Type B pancreatic cell (in vitro differentiated cells): ENCODE results near the gene PHPT1. TPM values are rescaled to one million over a fixed set of nuclear protein-coding genes. Genes with fewer than 3 reads are reported as not detected.
"Not testable (repeated sequence)": the region's sequence is repeated elsewhere in the genome, so short reads cannot be mapped to it uniquely, and the experiment has no call there.

ENCODE experiments used
- DNase-seq: peaks from one replicate; pipeline ENCODE4 v3.0.0; 2021; ENCODE audit warnings: mixed read lengths; ENCODE audit not compliant: unreplicated experiment; ENCODE audit errors: extremely low spot score
- H3K27ac Mint-ChIP-seq: 2 replicates; pipeline ENCODE4 v1.8.0; 2021; ENCODE audit warnings: mild to moderate bottlenecking, mixed read lengths
- H3K27me3 Mint-ChIP-seq: 2 replicates; pipeline ENCODE4 v1.8.0; 2021; ENCODE audit warnings: mixed read lengths
- H3K36me3 Mint-ChIP-seq: 2 replicates; pipeline ENCODE4 v1.8.0; 2021; ENCODE audit warnings: mixed read lengths
- H3K4me1 Mint-ChIP-seq: one replicate; pipeline ENCODE4 v1.8.0; 2021; ENCODE audit warnings: mixed read lengths; ENCODE audit not compliant: unreplicated experiment
- H3K4me3 Mint-ChIP-seq: 2 replicates; pipeline ENCODE4 v1.8.0; 2021; ENCODE audit warnings: mild to moderate bottlenecking, mixed read lengths
- H3K9me3 Mint-ChIP-seq: 2 replicates; pipeline ENCODE4 v1.8.0; 2021; ENCODE audit warnings: mixed read lengths
- total RNA-seq: library from RNA; stranded (reverse); gene quantifications from 2 replicates; pipeline ENCODE4 v1.2.1, GENCODE V29; 2021; ENCODE audit warnings: low replicate concordance
- TF ChIP-seq, protein P1 (sequence below): fragments of 200-600 bp; sonication (generic); conservative IDR thresholded peaks from 2 replicates; pipeline ENCODE4 v1.5.0; 2021; ENCODE audit warnings: antibody characterized with exemption, mild to moderate bottlenecking

PHPT1 gene
- total RNA-seq, 1 donor from 2014 or later = 176 TPM

DNA sequence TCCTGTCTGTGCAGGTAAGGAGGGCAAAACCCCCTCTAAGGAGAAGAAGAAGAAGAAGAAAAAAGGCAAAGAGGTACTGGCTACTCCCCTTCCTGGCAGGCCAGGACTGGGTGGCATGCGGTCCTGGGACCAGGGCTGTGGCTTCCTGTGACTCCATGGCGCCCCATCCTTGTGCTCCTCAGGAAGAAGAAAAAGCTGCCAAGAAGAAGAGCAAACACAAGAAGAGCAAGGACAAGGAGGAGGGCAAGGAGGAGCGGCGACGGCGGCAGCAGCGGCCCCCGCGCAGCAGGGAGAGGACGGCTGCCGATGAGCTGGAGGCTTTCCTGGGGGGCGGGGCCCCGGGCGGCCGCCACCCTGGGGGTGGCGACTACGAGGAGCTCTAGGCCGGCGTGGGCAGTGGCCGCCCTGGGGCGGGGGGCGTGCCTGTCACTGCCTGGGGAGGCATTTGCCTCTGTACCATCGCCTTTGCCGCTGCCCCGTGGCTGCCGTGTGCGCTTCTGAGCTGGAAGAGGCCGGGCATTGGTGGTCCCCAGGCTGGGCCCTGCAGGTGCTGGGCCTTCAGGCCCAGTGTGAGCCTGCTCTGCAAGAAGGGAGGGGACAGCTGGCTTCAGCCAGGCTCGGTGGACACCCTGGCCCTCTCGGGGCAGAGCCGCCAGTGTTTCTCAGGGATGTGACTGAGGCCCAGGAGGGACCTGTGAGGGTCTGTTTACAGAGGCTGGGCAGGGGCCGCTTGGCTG, 8.9 kb upstream of the PHPT1 start:
- H3K36me3 Mint-ChIP-seq = no peaks in the 10 kb centered on the region
- no peaks in the 10 kb centered on the region for H3K9me3 Mint-ChIP-seq
- no peaks in the 10 kb centered on the region for H3K27me3 Mint-ChIP-seq
- peaks cover 6% of the 10 kb centered on the region for H3K4me1 Mint-ChIP-seq
- peak overlapping the region; percentile 48 for H3K4me3 Mint-ChIP-seq
- TF ChIP-seq, protein P1, sequence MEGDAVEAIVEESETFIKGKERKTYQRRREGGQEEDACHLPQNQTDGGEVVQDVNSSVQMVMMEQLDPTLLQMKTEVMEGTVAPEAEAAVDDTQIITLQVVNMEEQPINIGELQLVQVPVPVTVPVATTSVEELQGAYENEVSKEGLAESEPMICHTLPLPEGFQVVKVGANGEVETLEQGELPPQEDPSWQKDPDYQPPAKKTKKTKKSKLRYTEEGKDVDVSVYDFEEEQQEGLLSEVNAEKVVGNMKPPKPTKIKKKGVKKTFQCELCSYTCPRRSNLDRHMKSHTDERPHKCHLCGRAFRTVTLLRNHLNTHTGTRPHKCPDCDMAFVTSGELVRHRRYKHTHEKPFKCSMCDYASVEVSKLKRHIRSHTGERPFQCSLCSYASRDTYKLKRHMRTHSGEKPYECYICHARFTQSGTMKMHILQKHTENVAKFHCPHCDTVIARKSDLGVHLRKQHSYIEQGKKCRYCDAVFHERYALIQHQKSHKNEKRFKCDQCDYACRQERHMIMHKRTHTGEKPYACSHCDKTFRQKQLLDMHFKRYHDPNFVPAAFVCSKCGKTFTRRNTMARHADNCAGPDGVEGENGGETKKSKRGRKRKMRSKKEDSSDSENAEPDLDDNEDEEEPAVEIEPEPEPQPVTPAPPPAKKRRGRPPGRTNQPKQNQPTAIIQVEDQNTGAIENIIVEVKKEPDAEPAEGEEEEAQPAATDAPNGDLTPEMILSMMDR = no peak
- peak overlapping the region; percentile 52 for H3K27ac Mint-ChIP-seq
- no peak for DNase-seq

DNA sequence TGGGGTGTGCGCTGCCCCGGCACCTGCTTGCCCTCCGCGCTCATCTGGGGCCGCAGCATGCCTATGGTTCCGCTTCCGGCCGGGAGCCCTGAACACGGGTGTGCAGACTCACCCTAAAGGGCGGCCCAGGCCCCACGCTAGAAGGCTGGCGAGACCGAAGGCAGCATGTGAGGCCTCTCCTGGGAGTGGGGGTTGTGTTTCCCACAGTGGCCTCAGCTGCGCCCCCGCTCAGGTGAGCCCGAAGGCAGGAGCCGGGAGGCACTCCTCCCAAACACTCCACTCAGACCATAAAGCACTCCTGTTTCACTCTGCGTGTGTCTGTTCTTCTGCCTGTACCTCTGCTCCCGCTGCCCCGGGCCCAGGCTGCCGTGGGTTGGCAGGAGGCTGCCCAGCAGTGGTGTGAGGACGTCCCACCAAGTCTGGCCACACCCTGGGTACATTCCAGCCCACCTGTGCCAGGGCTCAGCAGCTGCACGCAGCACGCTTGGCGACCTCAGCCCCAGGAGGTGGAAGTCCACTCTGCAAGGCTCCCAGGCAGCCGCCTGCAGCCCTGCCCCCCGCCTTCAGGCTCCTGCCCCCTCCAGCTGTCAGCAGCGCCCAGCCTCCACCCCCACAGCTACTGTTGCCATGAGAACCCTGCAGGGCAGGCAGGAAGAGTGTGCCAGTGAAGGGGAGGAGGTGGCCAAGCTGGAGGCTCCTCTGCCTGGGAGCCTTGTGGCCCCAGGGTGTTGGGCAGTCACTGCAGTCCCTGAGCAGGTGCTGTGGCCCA, 8.1 kb upstream of the PHPT1 start:
- Mint-ChIP-seq H3K9me3 (no peaks in the 10 kb centered on the region), H3K4me1 (peaks cover 6% of the 10 kb centered on the region), H3K4me3 (peak overlapping the region; percentile 25), H3K27me3 (no peaks in the 10 kb centered on the region), H3K36me3 (no peaks in the 10 kb centered on the region), H3K27ac (peak overlapping the region; percentile 75)
- TF ChIP-seq, protein P1 = no peak
- no peak for DNase-seq

DNA sequence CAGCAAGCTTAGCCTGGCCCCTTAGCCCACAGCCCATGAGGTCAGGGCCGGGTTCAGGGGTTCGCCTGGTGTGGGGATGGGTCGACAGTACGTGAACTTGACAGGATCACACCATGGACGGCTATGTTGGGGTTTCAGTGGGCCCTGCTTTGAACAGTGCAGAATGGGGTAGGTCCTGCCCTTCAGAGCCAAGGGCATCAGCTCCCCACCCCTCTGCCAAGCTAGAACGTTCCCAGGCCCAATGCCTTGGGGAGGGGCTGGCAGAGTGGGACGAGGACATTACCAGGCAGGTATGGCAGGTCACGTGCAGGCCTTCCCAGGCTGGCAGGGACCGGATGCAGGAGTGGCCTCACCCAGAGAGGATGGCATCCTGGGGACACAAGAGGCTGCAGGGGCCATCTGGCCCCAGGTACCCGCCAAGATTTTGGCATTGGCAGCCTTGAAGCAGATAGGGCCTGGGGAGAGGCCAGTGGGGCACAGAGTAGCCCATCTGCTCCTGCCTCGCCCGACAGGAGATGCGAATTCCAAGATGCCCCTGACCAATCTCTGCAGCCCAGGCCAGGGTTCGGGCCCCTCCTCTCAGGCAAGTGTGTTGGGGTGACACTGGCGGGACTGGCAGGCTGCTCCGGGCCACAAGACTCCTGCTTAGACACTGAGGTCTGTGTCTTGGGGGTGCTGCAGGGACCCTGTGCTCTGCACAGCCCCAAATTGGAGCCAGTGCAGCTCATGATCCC, 7.4 kb upstream of the PHPT1 start:
- H3K4me1 Mint-ChIP-seq, DNase-seq, H3K27me3 Mint-ChIP-seq, H3K9me3 Mint-ChIP-seq, H3K36me3 Mint-ChIP-seq: not testable (repeated sequence)
- Mint-ChIP-seq H3K27ac (peak overlapping the region; percentile 75), H3K4me3 (peak overlapping the region; percentile 76)

DNA sequence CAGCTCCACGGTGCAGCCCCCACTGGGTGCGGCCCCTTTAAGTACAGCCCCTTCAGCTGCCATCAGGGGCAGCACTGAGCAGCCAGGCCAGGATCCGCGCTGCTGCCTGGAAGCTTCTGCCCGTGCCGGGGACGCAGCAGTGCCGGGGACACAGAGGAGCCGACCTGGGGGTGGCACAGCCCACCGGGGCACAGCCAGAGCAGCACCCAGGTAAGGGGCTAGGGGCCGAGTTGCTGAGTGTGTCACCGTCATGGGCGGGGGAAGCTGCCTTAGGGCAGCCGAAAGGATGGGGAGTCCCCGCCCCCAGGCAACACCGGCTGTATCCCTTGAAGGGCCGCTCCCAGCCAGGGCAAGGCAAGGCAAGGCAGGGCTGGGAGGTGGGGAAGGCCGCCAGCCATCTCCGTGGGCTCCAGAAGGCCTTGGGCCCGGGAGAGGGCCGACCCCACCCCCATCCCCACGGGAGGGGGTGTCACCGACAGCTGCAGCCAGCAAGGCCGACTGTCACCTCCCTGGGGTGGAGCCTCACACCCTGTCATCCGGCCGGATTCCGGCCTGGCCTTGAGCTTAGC, 6.7 kb upstream of the PHPT1 start, which contains the start of gene AJM1:
Gene AJM1, plus strand, starts transcription at position 99 of the 569 bp plus-strand sequence. CDS start 1,937 bp downstream, outside the sequence.
- TF ChIP-seq, protein P1 = peak; percentile 96
- DNase-seq = peak; percentile 90
- Mint-ChIP-seq H3K27ac (peak within 1 kb of the TSS; percentile 75), H3K4me3 (peak within 1 kb of the TSS; percentile 76)
- H3K27me3 Mint-ChIP-seq, H3K9me3 Mint-ChIP-seq, H3K4me1 Mint-ChIP-seq, H3K36me3 Mint-ChIP-seq: not testable (repeated sequence)

DNA sequence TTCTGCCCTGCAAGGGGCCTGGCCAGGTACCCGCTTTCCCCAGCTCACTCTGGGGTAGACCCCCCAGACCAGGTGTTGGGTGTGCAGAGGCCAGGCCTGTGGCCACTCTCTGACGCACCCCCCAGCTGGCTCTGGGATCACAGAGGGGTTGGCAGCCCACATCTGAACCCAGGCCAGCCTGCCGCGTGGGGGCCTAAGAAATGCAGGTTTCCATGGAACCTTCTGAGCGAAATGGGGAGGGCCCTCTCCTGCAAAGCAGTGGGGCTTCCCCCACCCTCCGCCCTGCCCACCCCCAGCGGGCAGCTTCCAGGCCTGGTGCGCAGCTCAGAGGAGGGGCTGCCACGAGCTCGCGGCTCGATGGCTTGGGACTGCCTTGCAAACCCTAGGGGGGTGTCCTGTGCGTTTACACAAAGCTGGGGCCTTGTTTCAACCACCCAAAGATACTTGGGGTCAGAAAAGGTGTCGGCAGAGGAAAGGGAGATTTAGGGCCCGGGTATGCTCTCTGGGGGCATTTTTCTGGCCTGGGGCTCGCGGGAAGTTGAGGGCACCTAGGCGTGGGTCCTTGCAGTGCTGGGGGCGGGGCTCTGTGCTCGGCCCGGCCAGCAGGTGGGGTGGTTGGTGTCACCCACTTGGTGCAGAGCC, 5.9 kb upstream of the PHPT1 start:
- H3K36me3 Mint-ChIP-seq, H3K27ac Mint-ChIP-seq, H3K4me1 Mint-ChIP-seq, H3K9me3 Mint-ChIP-seq, DNase-seq, H3K27me3 Mint-ChIP-seq: not testable (repeated sequence)
- H3K4me3 Mint-ChIP-seq = peak overlapping the region; percentile 17
